Left renal cortex interstitium (tissue), 4 donors: ENCODE data around the gene CHIC2. TPM values are rescaled to one million over a fixed set of nuclear protein-coding genes. Genes with fewer than 3 reads are reported as not detected.
A peak's percentile ranks its signal among the peaks of the same experiment; 100 is the strongest.

Experiments used
- DNase-seq, 4 donors: peaks; one replicate each; pipeline ENCODE4 v3.0.0-alpha.2; 2013; ENCODE audit warnings: low read depth in 4 of 4, low spot score in 2 of 4, missing footprints in 1 of 4
- polyA plus RNA-seq, 4 donors: library from polyadenylated mRNA; unstranded; fragments of 120-200 nt; gene quantifications; one replicate each; pipeline ENCODE4 v1.2.1, GENCODE V29; 2013; ENCODE audit not compliant: insufficient read length in 4 of 4

The CHIC2 gene
- polyA plus RNA-seq, 4 donors: 29.0 to 35.9 (median 32.4) TPM

GRCh38 chr4:54015423-54016030 lies 48.9 kb downstream of the CHIC2 start:
- no peak for DNase-seq

DNA sequence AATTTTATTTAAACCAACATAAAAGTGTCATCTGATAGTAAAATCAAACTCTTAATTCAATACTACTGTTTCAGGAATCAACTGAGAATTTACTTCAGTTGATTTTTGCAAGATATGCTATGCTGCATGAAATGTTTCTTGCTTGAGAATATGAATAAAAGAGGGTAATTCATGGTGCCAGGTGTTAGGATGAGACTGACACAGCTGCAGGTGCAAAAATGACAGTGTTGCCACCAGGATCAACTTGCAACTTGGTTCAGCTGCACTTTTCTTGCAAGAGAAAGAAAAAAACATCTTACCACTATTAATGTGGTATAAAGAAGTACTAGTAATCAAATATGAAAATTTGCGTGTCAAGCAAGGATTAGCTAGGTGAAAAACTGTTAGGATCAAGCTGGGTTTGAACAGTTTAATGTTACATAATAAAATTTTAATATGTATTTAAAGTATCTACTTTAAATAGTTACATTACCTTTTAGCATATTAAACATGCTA lies 49.7 kb downstream of the CHIC2 start:
- no peak for DNase-seq

DNA sequence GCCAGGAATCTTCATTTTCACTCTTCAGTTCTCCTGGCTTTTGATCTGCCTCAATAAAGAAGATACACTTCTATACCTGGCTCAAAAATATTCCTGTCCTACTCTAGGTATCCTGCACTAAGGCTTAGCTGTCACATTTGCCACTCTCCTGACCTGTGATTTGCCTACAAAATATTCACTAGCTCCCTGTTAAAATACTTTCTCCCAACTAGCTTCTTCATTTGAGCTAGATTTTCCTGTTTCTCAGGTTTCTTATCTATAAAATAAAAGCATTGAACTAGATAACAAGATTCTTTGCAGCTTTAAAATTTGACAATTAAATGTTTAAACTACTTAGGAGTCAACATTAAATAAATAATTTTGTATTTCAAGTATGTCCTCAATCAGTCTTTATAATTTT lies 53.2 kb downstream of the CHIC2 start:
- no peak for DNase-seq

DNA sequence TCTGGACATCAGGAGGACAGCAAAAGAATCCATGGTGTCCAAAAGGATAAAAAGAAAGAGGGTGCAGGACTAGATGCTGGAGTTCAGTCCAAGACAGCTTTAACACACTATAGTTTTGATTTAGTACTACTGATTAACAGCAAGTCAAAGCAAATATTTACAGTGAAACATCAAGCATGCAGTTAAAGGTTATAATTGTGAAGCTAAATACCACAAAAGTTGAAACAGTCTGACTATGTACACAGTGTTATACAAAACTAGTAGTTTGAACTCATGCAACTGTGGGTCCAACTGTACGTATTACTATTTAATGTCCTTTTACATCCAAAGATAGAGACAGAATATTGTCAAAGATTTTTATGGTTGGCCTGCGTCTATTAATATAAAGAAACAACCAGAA lies 57.6 kb downstream of the CHIC2 start:
- DNase-seq: no peak

DNA sequence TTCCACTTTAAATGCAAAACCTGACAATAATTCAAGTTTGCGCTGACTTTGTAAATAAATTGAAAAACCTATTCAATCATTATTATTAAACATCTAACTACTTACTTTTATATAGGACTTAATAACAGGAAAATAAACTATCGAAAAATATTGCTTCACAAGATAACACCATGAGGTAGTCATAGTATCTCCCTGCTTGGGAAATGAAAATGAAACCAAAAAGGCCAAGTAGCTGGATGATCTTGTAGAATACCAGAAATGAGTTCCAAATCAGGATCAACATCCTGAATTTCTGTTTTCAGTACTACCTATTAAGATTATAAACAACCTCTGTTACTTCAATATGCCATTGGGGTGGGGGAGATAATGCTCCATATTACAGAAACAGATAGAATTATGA lies 58.9 kb downstream of the CHIC2 start:
- no peak for DNase-seq

- no peak for DNase-seq
These were observed 59.9 kb downstream of the CHIC2 start for GRCh38 chr4:54004463-54004862.

GRCh38 chr4:54001668-54002365 lies 62.6 kb downstream of the CHIC2 start:
- no peak for DNase-seq

DNA sequence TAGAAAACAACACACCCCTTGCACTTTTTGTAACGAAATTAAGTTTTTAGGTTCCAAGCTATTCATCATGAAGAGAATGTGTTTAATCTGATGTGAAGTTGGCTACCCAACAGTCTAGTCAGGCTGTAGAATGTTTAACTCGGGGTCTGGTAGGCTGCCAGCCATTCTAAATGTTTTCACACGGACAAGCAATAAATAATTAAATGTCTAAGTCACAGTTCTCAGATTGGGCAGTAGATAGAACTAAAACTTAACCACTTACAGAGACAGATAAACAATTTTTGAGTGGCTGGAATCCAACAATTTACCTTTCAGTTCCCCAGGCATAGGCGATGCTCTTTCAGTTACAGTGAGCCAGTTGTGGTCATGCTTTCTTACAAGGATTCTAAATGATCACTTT lies 66.5 kb downstream of the CHIC2 start:
- peak in 1 of 4 donors; percentile 25 for DNase-seq

- DNase-seq: no peak
These were observed 69.9 kb downstream of the CHIC2 start for GRCh38 chr4:53994382-53995102.

GRCh38 chr4:53992785-53993184 lies 71.6 kb downstream of the CHIC2 start:
- DNase-seq: no peak

DNA sequence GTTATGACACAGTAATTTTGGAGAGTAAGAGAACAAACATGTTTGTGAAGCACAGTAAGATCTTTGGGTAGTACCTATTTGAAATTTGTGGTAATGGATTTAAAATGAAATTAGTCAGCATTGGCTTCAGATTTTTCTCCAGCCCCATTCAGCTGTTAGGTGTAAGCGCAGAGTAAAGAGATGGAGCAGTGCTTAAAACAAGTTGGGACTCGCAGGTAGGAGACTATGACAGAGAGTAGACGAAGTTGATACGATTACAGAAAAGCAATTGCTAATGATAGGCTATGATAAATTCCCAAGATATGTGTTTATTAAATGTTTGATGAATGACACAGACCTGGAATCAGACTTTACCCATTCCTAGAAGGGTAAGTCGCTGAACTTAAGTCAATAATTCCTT lies 72.6 kb downstream of the CHIC2 start:
- DNase-seq: no peak

GRCh38 chr4:53990641-53991040 lies 73.8 kb downstream of the CHIC2 start:
- no peak for DNase-seq

- no peak for DNase-seq
These were observed 76.6 kb downstream of the CHIC2 start for GRCh38 chr4:53987761-53988171.

DNA sequence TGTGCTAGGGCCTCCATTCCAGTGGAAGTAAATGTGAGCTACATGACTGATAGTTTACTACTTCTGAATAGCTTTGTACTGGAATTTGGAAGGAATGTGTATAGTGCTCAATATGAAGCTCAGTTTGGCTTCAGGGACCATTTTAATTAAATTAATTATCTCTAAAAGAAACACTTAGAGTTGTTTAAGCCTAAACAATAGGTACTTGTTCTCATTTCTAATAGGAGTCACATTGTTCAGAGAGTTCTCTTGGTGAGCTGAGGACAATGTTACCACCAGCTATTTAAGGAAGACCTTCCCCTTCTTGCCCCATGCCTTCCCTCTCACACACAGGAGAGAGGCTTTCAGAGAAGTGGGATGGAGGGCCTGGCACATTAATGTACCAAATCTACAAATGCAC lies 78.3 kb downstream of the CHIC2 start:
- no peak for DNase-seq

GRCh38 chr4:53981567-53981966 lies 82.8 kb downstream of the CHIC2 start:
- DNase-seq: no peak

GRCh38 chr4:53981066-53981465 lies 83.3 kb downstream of the CHIC2 start:
- DNase-seq: no peak

GRCh38 chr4:53974561-53974960 lies 89.8 kb downstream of the CHIC2 start:
- no peak for DNase-seq

DNA sequence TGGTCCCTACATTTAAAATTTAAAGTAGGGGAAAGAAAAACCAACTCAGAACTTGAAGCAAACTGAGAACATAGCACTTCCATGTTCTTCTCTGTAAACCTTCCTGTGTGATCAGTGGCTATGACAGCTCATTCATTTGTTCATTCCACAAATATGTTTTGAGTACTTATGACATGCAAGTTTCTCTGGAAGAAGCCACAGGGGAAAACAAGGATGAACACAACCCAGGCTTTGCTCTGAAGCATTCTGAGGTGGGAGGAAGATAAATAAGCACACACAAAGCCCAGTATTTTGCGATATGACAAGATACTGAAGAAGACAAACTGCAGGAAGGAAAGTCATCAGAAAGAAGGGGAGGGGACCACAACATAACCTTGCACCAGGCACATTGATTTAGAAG lies 96.4 kb downstream of the CHIC2 start:
- no peak for DNase-seq

- DNase-seq: no peak
These were observed 100.6 kb downstream of the CHIC2 start for GRCh38 chr4:53963781-53964180.

DNA sequence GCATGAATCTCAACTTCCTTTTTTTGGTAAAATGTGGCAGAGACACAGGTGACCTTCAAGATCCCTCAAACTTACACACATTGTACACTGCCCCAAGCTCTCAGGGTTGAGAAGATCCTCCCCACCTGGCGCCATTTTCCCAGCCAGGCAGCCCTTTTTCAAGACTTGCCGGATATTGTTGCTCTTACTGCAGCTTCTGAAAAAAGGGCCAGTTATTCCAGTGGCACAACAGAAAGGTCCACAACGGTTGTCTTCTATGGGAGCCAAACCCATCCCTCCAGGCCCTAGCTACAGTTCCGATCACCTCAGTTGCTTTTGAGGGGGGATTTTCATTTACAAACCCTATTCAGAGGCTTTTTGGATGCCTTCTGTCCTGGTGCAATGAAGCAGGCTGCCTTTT lies 101.1 kb downstream of the CHIC2 start:
- DNase-seq: no peak

DNA sequence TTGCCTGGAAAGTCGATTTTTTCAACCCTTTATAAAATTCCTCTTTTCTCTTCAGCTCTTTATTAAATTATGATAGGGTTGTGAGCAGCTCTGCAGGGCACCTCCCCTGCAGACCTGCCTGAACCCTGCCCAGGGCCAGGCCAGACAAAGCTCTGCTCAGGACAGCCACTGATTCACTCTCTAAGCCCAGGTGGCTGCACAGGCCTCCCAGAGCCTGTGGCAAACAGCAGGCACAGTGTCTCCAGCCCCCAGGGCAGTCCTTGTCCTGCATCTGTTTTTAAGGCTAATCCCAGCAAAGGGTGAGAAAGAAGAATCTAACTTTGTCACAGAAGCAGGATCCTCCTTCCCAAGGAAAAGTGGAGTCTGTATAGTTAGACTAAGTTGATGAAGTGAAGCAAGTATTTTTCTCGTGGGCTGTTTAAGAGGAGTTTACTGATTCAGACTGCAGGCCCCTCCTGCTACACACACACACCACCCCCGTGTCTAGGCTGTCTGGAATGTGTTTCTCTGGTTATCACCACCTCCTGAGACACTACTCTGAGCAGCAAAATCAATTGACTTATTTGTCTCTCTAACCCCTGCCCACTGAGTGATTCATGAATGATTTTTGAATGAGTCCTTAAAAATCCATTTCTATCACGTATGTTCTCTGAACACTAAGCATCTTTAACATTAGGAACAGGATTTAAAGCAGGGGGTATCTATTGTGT lies 101.7 kb downstream of the CHIC2 start:
- DNase-seq: no peak
